GM08714 (cell line): Measurements from ENCODE around the gene CFI.

Experiments
- H3K4me3 ChIP-seq: fragments of 200-500 bp; sonication (Bioruptor generic); 2 replicates; pipeline ENCODE4 v1.5.1; 2014; ENCODE audit warnings: mild to moderate bottlenecking, low read length, inconsistent platforms
- ZNF274 ChIP-seq: IDR thresholded peaks from 2 replicates; pipeline ENCODE4 v1.6.1; 2012; ENCODE audit warnings: mild to moderate bottlenecking, low read depth, low read length

The CFI gene

GRCh38 chr4:109730619-109731545, 70.9 kb downstream of the CFI start:
- no peak for TF ChIP-seq ZNF274
- peak overlapping the region; percentile 96 for H3K4me3 ChIP-seq

GRCh38 chr4:109729718-109730618, 71.8 kb downstream of the CFI start, which contains the start of gene PLA2G12A:
PLA2G12A (minus strand) TSS chr4:109730070; CDS start chr4:109729809, 261 bp downstream.
- TF ChIP-seq ZNF274 = no peak
- peak within 1 kb of the TSS; percentile 97 for H3K4me3 ChIP-seq

- TF ChIP-seq ZNF274 = no peak
Observed at GRCh38 chr4:109729117-109729717, 72.6 kb downstream of the CFI start.

GRCh38 chr4:109728385-109728784, 73.4 kb downstream of the CFI start:
- TF ChIP-seq ZNF274 = no peak
- peak overlapping the region; percentile 97; the same call in 1 of the 2 replicates for H3K4me3 ChIP-seq

More at GRCh38 chr4:109729117-109729717, 72.6 kb downstream of the CFI start:
- peak overlapping the region; percentile 97 for H3K4me3 ChIP-seq

- H3K4me3 ChIP-seq = no peak overlapping the region
- no peak for TF ChIP-seq ZNF274
Observed at GRCh38 chr4:109723110-109723509, 78.7 kb downstream of the CFI start.

GRCh38 chr4:109722357-109722756, 79.4 kb downstream of the CFI start:
- no peak overlapping the region for H3K4me3 ChIP-seq
- TF ChIP-seq ZNF274 = no peak

- H3K4me3 ChIP-seq = no peak overlapping the region
- no peak for TF ChIP-seq ZNF274
Observed at GRCh38 chr4:109721033-109721432, 80.8 kb downstream of the CFI start.

- TF ChIP-seq ZNF274 = no peak
- no peak overlapping the region for H3K4me3 ChIP-seq
Observed at GRCh38 chr4:109719604-109720003, 82.2 kb downstream of the CFI start.

- no peak overlapping the region for H3K4me3 ChIP-seq
- TF ChIP-seq ZNF274 = no peak
Observed at GRCh38 chr4:109718759-109719158, 83.0 kb downstream of the CFI start.

GRCh38 chr4:109713500-109713899, 88.3 kb downstream of the CFI start:
- no peak for TF ChIP-seq ZNF274

GRCh38 chr4:109708990-109709389, 92.8 kb downstream of the CFI start:
- TF ChIP-seq ZNF274 = no peak
- no peak overlapping the region for H3K4me3 ChIP-seq

More at GRCh38 chr4:109713500-109713899, 88.3 kb downstream of the CFI start:
- H3K4me3 ChIP-seq = no peak overlapping the region

GRCh38 chr4:109708435-109708834, 93.4 kb downstream of the CFI start:
- no peak overlapping the region; the same call in 1 of the 2 replicates for H3K4me3 ChIP-seq
- TF ChIP-seq ZNF274 = no peak

- peak overlapping the region; percentile 78 for H3K4me3 ChIP-seq
- TF ChIP-seq ZNF274 = no peak
Observed at GRCh38 chr4:109703664-109704361, 98.0 kb downstream of the CFI start.
